Endothelial cell (in vitro differentiated cells): Measurements from ENCODE around the gene MPG. TPM values are rescaled to one million over a fixed set of nuclear protein-coding genes. Genes with fewer than 3 reads are reported as not detected.
A peak's percentile ranks its signal among the peaks of the same experiment; 100 is the strongest.

ENCODE experiments used
- DNase-seq: peaks from one replicate; pipeline ENCODE4 v3.0.0; 2021; ENCODE audit warnings: low spot score
- H3K27ac Mint-ChIP-seq: one replicate; pipeline ENCODE4 v1.8.0; 2021; ENCODE audit warnings: mixed read lengths, inconsistent platforms; ENCODE audit not compliant: unreplicated experiment
- H3K27me3 Mint-ChIP-seq: one replicate; pipeline ENCODE4 v1.8.0; 2021; ENCODE audit warnings: mild to moderate bottlenecking, moderate library complexity, mixed read lengths, inconsistent platforms; ENCODE audit not compliant: unreplicated experiment
- H3K36me3 Mint-ChIP-seq: one replicate; pipeline ENCODE4 v1.8.0; 2021; ENCODE audit warnings: mild to moderate bottlenecking, low read depth, mixed read lengths, inconsistent platforms; ENCODE audit not compliant: unreplicated experiment
- H3K4me1 Mint-ChIP-seq: one replicate; pipeline ENCODE4 v1.8.0; 2021; ENCODE audit warnings: mild to moderate bottlenecking, mixed read lengths, inconsistent platforms; ENCODE audit not compliant: unreplicated experiment
- H3K4me3 Mint-ChIP-seq: one replicate; pipeline ENCODE4 v1.8.0; 2021; ENCODE audit warnings: mild to moderate bottlenecking, mixed read lengths, inconsistent platforms; ENCODE audit not compliant: unreplicated experiment
- H3K9me3 Mint-ChIP-seq: one replicate; pipeline ENCODE4 v1.8.0; 2021; ENCODE audit warnings: mixed read lengths, inconsistent platforms; ENCODE audit not compliant: unreplicated experiment
- CTCF ChIP-seq: fragments of 200-600 bp; sonication (generic); IDR thresholded peaks from one replicate; pipeline ENCODE4 v1.5.0; 2021; ENCODE audit warnings: antibody characterized with exemption; ENCODE audit not compliant: unreplicated experiment
- total RNA-seq: library from RNA; stranded (reverse); fragmentation: NEBNext Ultra II Directional; extraction: Animal tissue kit (Norgen Biotek cat#: 25700); gene quantifications from one replicate; pipeline ENCODE4 v1.2.1, GENCODE V29; 2021; ENCODE audit not compliant: unreplicated experiment

The MPG gene
- total RNA-seq, 1 donor from 2014 or later: 38.6 TPM

DNA sequence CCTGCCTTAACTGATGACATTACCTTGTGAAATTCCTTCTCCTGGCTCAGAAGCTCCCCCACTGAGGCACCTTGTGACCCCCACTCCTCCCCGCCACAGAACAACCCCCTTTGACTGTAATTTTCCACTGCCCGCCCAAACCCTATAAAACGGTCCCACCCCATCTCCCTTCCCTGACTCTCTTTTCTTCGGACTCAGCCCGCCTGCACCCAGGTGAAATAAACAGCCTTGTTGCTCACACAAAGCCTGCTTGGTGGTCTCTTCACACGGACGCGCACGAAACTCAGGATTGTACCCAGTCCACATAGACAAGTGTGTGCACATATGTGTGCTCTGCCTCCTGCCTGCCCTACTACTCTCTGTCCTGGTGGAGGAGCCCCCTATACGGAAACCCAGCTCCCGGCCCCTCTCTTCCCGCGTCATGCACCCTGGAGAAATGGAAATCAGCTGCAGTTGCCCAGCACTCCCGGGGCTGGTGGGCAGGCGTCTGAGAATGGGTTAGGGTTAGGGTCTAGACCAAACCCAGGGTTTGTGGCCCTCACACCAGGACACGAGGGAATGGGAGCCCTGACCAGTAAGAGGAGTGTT is 3.2 kb upstream of the MPG start:
- H3K27ac Mint-ChIP-seq: no peak overlapping the region
- H3K27me3 Mint-ChIP-seq: peaks cover 8% of the 10 kb centered on the region
- H3K9me3 Mint-ChIP-seq: no peaks in the 10 kb centered on the region
- peaks cover 4% of the 10 kb centered on the region for H3K36me3 Mint-ChIP-seq
- TF ChIP-seq CTCF: no peak
- H3K4me3 Mint-ChIP-seq: peak overlapping the region; percentile 32
- DNase-seq: no peak
- H3K4me1 Mint-ChIP-seq: peaks cover 22% of the 10 kb centered on the region

- Mint-ChIP-seq H3K27me3 (peaks cover 8% of the 10 kb centered on the region), H3K9me3 (no peaks in the 10 kb centered on the region), H3K27ac (peak overlapping the region; percentile 75), H3K4me3 (peak overlapping the region; percentile 56), H3K36me3 (peaks cover 4% of the 10 kb centered on the region), H3K4me1 (peaks cover 20% of the 10 kb centered on the region)
- no peak for TF ChIP-seq CTCF
- peak; percentile 63 for DNase-seq
Measured at GRCh38 chr16:75580-76501, 2.2 kb upstream of the MPG start.

GRCh38 chr16:76535-77272 is 1.3 kb upstream of the MPG start:
- H3K36me3 Mint-ChIP-seq: peaks cover 4% of the 10 kb centered on the region
- DNase-seq: peak; percentile 47
- peak overlapping the region; percentile 82 for H3K27ac Mint-ChIP-seq
- H3K27me3 Mint-ChIP-seq: peaks cover 8% of the 10 kb centered on the region
- H3K9me3 Mint-ChIP-seq: no peaks in the 10 kb centered on the region
- TF ChIP-seq CTCF: no peak
- H3K4me1 Mint-ChIP-seq: peaks cover 20% of the 10 kb centered on the region
- H3K4me3 Mint-ChIP-seq: peak overlapping the region; percentile 56

DNA sequence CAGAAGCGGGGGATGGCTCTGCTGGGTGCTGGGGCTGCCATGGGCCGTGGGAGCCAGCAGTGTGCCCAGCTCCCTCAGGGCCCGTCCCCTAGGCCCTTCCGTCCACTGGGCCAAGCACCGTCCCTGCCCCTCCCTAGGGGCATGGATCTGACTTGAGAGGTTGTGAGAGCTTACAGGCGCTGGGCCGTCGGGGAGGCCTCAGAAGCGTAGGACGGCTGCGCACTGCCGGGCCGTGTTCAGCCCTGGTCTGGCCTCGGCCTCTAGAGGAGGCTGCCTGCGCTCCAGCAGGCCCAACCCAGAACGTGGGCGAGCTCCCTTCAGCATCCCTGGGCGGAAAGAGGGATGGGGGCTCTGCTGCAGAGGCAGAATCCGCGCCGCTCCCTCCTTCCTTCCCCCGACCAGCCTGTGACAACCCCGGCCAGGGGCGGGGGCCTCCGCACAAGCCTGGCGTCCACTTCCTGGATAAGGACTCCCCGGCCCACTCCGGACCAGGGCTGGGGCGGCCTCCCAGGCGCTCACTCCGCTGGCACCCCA is 685 bp upstream of the MPG start:
- H3K27ac Mint-ChIP-seq: no peak overlapping the region
- peaks cover 8% of the 10 kb centered on the region for H3K27me3 Mint-ChIP-seq
- H3K4me1 Mint-ChIP-seq: peaks cover 20% of the 10 kb centered on the region
- peak overlapping the region; percentile 71 for H3K4me3 Mint-ChIP-seq
- TF ChIP-seq CTCF: no peak
- DNase-seq: peak; percentile 61
- H3K36me3 Mint-ChIP-seq: peaks cover 4% of the 10 kb centered on the region
- no peaks in the 10 kb centered on the region for H3K9me3 Mint-ChIP-seq
